ENCODE measurements around the gene MAP7. TPM values are rescaled to one million over a fixed set of nuclear protein-coding genes. Genes with fewer than 3 reads are reported as not detected.

Gene MAP7
- total RNA-seq, 2 donors from 2014 or later, result 5.1 to 6.9 TPM

DNA sequence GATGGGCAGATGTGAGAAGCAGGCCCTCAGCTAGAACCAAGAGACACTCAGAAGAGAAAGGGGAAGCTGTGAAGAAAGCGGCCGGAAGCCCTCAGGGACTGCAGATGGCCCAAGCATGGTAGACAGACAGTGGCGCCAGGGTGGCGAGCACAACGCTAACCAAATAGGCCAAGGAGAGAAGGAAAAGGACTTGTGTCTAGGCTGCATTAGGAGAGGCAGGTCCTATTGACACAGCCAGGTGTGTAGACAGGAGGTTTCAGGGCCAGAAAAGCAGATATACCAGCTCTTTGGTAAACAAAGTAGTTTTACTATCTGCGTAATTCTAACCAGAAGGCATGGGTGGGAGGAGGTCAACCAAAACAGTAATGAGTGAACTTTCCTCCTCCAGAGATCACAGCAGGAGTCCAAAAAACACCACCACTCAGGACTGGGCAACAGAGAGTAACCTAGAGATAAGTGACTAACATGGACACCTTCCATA lies 15.8 kb upstream of the MAP7 start:
- DNase-seq (ENCODE audit: low spot score), result no peak
- no peak for ATAC-seq (ENCODE audit: insufficient number of reproducible peaks, low FRiP score, low read depth)
- H3K27ac ChIP-seq, result no peak overlapping the region
- peaks cover 8% of the 10 kb centered on the region for H3K36me3 ChIP-seq
- TF ChIP-seq, protein P1, sequence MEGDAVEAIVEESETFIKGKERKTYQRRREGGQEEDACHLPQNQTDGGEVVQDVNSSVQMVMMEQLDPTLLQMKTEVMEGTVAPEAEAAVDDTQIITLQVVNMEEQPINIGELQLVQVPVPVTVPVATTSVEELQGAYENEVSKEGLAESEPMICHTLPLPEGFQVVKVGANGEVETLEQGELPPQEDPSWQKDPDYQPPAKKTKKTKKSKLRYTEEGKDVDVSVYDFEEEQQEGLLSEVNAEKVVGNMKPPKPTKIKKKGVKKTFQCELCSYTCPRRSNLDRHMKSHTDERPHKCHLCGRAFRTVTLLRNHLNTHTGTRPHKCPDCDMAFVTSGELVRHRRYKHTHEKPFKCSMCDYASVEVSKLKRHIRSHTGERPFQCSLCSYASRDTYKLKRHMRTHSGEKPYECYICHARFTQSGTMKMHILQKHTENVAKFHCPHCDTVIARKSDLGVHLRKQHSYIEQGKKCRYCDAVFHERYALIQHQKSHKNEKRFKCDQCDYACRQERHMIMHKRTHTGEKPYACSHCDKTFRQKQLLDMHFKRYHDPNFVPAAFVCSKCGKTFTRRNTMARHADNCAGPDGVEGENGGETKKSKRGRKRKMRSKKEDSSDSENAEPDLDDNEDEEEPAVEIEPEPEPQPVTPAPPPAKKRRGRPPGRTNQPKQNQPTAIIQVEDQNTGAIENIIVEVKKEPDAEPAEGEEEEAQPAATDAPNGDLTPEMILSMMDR (IDR thresholded peaks at IDR 0.05), result no peak
- no peaks in the 10 kb centered on the region for H3K9me3 ChIP-seq
- no peak overlapping the region for H3K4me3 ChIP-seq
- peaks cover 20 to 30% of the 10 kb centered on the region in 2 donors for H3K4me1 ChIP-seq (ENCODE audit: control insufficient read depth in 1 of 2, low read depth in 2 of 2)
- H3K27me3 ChIP-seq (replicated peaks; ENCODE audit: insufficient read depth), result no peaks in the 10 kb centered on the region

GRCh38 chr6:136564180-136564579 lies 14.0 kb upstream of the MAP7 start:
- no peaks in the 10 kb centered on the region for H3K27me3 ChIP-seq (replicated peaks; ENCODE audit: insufficient read depth)
- no peak overlapping the region for H3K4me3 ChIP-seq
- H3K9me3 ChIP-seq, result no peaks in the 10 kb centered on the region
- TF ChIP-seq, protein P1 (IDR thresholded peaks at IDR 0.05), result no peak
- H3K27ac ChIP-seq, result peak overlapping the region; percentile 63 to 86
- H3K36me3 ChIP-seq, result peaks cover 15% of the 10 kb centered on the region
- no peak for DNase-seq (ENCODE audit: low spot score)
- ATAC-seq (ENCODE audit: insufficient number of reproducible peaks, low FRiP score, low read depth), result no peak
- H3K4me1 ChIP-seq (ENCODE audit: control insufficient read depth in 1 of 2, low read depth in 2 of 2), result peaks cover 20 to 30% of the 10 kb centered on the region in 2 donors

GRCh38 chr6:136563386-136564152 lies 13.3 kb upstream of the MAP7 start:
- Histone ChIP-seq H3K9me3 (no peaks in the 10 kb centered on the region), H3K27me3 (replicated peaks; ENCODE audit: insufficient read depth) (no peaks in the 10 kb centered on the region), H3K27ac (peak overlapping the region; percentile 63 to 86), H3K4me3 (no peak overlapping the region), H3K36me3 (peaks cover 19% of the 10 kb centered on the region), H3K4me1 (ENCODE audit: control insufficient read depth in 1 of 2, low read depth in 2 of 2) (peaks cover 20 to 30% of the 10 kb centered on the region in 2 donors)
- TF ChIP-seq, protein P1 (IDR thresholded peaks at IDR 0.05), result no peak
- ATAC-seq (ENCODE audit: insufficient number of reproducible peaks, low FRiP score, low read depth), result peak; percentile 79
- peak; percentile 8 for DNase-seq (ENCODE audit: low spot score)

DNA sequence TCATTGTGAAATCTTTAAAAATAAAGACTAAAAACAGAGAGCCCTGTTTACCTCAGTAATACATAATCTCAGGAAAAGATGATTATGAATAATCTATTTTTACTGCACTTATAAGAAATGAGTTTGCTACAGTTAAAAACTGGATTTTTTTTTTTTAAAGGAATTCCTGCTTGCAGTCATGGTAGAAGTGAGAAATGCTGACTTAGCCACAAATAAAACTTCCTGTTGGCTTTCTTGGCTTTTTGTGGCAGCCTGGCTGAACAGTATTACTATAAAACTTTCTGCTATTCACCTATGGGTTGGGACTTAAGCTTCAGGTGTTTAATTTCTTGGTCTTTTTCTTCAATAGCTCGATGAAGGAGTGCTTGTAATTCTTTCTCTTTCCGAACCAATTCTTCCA lies 12.0 kb upstream of the MAP7 start:
- TF ChIP-seq, protein P1 (IDR thresholded peaks at IDR 0.05), result no peak
- Histone ChIP-seq H3K9me3 (no peaks in the 10 kb centered on the region), H3K36me3 (peaks cover 30% of the 10 kb centered on the region), H3K27me3 (replicated peaks; ENCODE audit: insufficient read depth) (no peaks in the 10 kb centered on the region), H3K4me1 (ENCODE audit: control insufficient read depth in 1 of 2, low read depth in 2 of 2) (peaks cover 20 to 30% of the 10 kb centered on the region in 2 donors), H3K27ac (peak overlapping the region; percentile 19 to 86), H3K4me3 (no peak overlapping the region)
- DNase-seq (ENCODE audit: low spot score) (no peak), ATAC-seq (ENCODE audit: insufficient number of reproducible peaks, low FRiP score, low read depth) (no peak)

DNA sequence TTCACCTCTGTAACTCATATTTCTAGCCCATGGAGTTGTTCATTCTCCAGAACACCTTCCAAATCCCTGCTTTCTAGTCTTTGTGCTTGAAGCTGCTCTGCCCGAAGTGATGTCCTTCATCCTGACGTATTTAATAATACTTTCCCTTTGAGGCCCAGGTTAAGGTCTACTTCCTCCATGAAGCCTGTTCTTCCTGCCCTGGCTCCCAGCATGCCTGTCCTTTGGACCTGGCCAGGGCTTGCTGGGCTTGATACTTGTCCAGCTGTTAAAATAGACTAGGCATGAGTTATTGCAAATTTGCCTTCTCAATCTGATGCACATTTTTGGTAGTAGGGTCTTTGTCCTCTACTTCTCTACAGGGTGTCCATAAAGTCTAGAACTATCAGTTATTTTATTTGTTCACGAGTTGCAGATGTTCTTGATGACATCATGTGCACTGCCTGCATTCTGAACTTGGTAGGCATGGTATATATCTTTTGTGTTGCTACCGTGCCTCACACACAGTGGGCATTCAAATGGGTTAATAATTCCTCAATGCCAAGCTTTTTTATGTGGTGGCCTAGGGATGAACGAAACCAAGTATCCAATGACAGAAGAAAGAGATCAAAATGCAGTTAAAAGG lies 3.1 kb upstream of the MAP7 start:
- Histone ChIP-seq H3K27me3 (replicated peaks; ENCODE audit: insufficient read depth) (no peaks in the 10 kb centered on the region), H3K36me3 (peaks cover 18% of the 10 kb centered on the region), H3K4me1 (ENCODE audit: control insufficient read depth in 1 of 2, low read depth in 2 of 2) (peaks cover 4 to 18% of the 10 kb centered on the region in 2 donors), H3K4me3 (no peak overlapping the region), H3K9me3 (no peaks in the 10 kb centered on the region), H3K27ac (no peak overlapping the region)
- TF ChIP-seq, protein P1 (IDR thresholded peaks at IDR 0.05), result no peak
- DNase-seq (ENCODE audit: low spot score) (no peak), ATAC-seq (ENCODE audit: insufficient number of reproducible peaks, low FRiP score, low read depth) (no peak)

Measured in thoracic aorta (tissue), 2 donors.